Upper lobe of left lung (tissue), 6 donors: ENCODE measurements around the gene CACNA2D1. TPM values are rescaled to one million over a fixed set of nuclear protein-coding genes. Genes with fewer than 3 reads are reported as not detected.

ENCODE experiments used
- ATAC-seq, 2 donors: fragments of 200-7000 bp; cut with Tn5 transposase; one replicate each; pipeline ENCODE4 v1.9.1; 2022; ENCODE audit warnings: mild to moderate bottlenecking in 2 of 2, moderate library complexity in 2 of 2; ENCODE audit not compliant: low FRiP score in 2 of 2
- DNase-seq, 2 donors: peaks; one replicate each; pipeline ENCODE4 v3.0.0-alpha.2; 2019 to 2020
- H3K27ac ChIP-seq, 4 donors: fragments of 200-600 bp; sonication (generic); one replicate each; pipeline ENCODE4 v1.5.1; 2016 to 2019
- H3K27me3 ChIP-seq, 4 donors: fragments of 200-600 bp; sonication (generic); one replicate each; pipeline ENCODE4 v1.5.1; 2017 to 2019
- H3K36me3 ChIP-seq, 4 donors: fragments of 200-600 bp; sonication (generic); one replicate each; pipeline ENCODE4 v1.5.1; 2016 to 2019
- H3K4me1 ChIP-seq, 4 donors: fragments of 200-600 bp; sonication (generic); one replicate each; pipeline ENCODE4 v1.5.1; 2018 to 2019
- H3K4me3 ChIP-seq, 4 donors: fragments of 200-600 bp; sonication (generic); one replicate each; pipeline ENCODE4 v1.5.1; 2017 to 2019; ENCODE audit warnings: mild to moderate bottlenecking in 2 of 4, moderate library complexity in 1 of 4
- H3K9me3 ChIP-seq, 4 donors: fragments of 200-600 bp; sonication (generic); one replicate each; pipeline ENCODE4 v1.5.1; 2018 to 2019
- EP300 ChIP-seq, 4 donors: sonication (generic); formaldehyde crosslinking; IDR thresholded peaks; one replicate each; pipeline ENCODE4 v1.5.1; 2017; ENCODE audit warnings: antibody characterized with exemption in 4 of 4, control low read depth in 2 of 4
- POLR2A ChIP-seq, 4 donors: fragments of 450-650 bp; IDR thresholded peaks; one replicate each; pipeline ENCODE4 v1.5.1; 2016 to 2017; ENCODE audit warnings: antibody characterized with exemption in 4 of 4, mild to moderate bottlenecking in 2 of 4
- POLR2AphosphoS5 ChIP-seq, 2 donors: sonication (generic); formaldehyde crosslinking; IDR thresholded peaks; one replicate each; pipeline ENCODE4 v1.5.1; 2017; ENCODE audit warnings: antibody characterized with exemption in 2 of 2
- WGBS, 2 donors: methylation state at CpG; one replicate each; pipeline ENCODE4 v1.1.5; 2017 to 2018; 5-methylcytosine and 5-hydroxymethylcytosine counted together
- total RNA-seq, 6 donors: library from RNA; depleted of rRNA in 4 of 6; stranded (reverse); fragments of >200 nt in 4 of 6; gene quantifications; one replicate each; pipeline versions ENCODE4 v1.1.0 to v1.2.1, GENCODE V29; 2016 to 2021
- TF ChIP-seq, protein P1 (sequence below), 6 experiments: fragments of 450-650 bp in 4 of 6; fragments of 200-600 bp in 2 of 6; sonication (generic) in 2 of 6; IDR thresholded peaks; one replicate each; pipeline ENCODE4 v1.5.1; 2016 to 2019; ENCODE audit warnings: antibody characterized with exemption in 6 of 6
- donor health status: DM: no; HTN: no; CAD: no; lungs with moderate emphysema.
- donor health status: DM: no; HTN: yes; CAD: no; lungs with severe emphysema.

The CACNA2D1 gene
- total RNA-seq, 6 donors from 2014 or later = 6.7 to 85.9 (median 9.6) TPM

DNA sequence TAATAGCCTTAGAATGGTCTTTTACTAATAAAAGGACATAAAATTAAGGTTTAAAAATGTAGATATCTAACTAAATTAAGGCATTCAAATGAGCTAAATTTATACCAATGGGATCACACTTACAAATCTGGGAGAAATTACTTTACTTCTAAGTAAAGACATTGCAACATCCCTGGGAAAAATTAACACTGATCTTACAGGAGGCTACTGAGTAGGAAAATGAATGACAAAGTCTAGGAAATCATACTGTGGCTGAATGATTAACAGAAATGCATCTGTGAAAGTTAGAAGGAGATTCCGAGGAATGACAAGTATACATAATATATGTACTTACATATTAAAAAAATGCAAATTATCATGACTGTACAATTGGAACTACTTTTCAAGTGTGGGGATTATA is 38.3 kb downstream of the CACNA2D1 start:
- H3K27ac ChIP-seq = no peak overlapping the region
- TF ChIP-seq, protein P1, sequence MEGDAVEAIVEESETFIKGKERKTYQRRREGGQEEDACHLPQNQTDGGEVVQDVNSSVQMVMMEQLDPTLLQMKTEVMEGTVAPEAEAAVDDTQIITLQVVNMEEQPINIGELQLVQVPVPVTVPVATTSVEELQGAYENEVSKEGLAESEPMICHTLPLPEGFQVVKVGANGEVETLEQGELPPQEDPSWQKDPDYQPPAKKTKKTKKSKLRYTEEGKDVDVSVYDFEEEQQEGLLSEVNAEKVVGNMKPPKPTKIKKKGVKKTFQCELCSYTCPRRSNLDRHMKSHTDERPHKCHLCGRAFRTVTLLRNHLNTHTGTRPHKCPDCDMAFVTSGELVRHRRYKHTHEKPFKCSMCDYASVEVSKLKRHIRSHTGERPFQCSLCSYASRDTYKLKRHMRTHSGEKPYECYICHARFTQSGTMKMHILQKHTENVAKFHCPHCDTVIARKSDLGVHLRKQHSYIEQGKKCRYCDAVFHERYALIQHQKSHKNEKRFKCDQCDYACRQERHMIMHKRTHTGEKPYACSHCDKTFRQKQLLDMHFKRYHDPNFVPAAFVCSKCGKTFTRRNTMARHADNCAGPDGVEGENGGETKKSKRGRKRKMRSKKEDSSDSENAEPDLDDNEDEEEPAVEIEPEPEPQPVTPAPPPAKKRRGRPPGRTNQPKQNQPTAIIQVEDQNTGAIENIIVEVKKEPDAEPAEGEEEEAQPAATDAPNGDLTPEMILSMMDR (IDR thresholded peaks at IDR 0.05) = no peak
- TF ChIP-seq EP300 (IDR thresholded peaks at IDR 0.05) = no peak
- TF ChIP-seq POLR2AphosphoS5 (IDR thresholded peaks at IDR 0.05) = no peak
- TF ChIP-seq POLR2A (IDR thresholded peaks at IDR 0.05) = no peak
- 93 to 100% methylated on average over 1 of the region's 1 CpG for WGBS, 2 donors

DNA sequence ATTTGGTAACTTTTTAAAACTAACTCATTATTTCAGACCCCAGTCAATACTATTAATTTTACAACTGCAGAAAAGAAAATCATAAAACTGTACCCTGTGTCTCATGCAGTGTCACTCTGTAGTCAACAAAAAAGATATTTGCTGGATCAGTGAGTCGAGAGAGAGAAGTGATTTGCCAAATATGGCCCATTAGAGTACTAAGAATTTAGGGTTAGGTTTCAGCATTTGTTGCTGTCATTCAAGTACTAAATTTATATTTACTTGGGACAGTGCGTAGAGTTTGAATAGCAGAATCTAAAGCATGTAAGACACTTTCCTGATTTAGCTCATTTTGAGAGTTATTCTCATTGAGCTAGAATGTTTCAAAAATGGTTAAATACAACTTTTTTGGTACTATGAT is 38.9 kb downstream of the CACNA2D1 start:
- Histone ChIP-seq H3K36me3 (no peaks in the 10 kb centered on the region), H3K27me3 (no peaks in the 10 kb centered on the region), H3K27ac (no peak overlapping the region), H3K4me1 (no peaks in the 10 kb centered on the region), H3K4me3 (no peak overlapping the region), H3K9me3 (no peaks in the 10 kb centered on the region)
- ATAC-seq = no peak
- WGBS, 2 donors = 83% methylated on average over 2 of the region's 2 CpGs
- DNase-seq = no peak
- TF ChIP-seq EP300 (IDR thresholded peaks at IDR 0.05) (no peak), POLR2AphosphoS5 (IDR thresholded peaks at IDR 0.05) (no peak), POLR2A (IDR thresholded peaks at IDR 0.05) (no peak)
- TF ChIP-seq, protein P1 (IDR thresholded peaks at IDR 0.05) = no peak

More for the DNA sequence above, 38.3 kb downstream of the CACNA2D1 start:
- DNase-seq (no peak), ATAC-seq (no peak)
- Histone ChIP-seq H3K27me3 (no peaks in the 10 kb centered on the region), H3K36me3 (no peaks in the 10 kb centered on the region), H3K4me3 (no peak overlapping the region), H3K9me3 (no peaks in the 10 kb centered on the region), H3K4me1 (no peaks in the 10 kb centered on the region)

DNA sequence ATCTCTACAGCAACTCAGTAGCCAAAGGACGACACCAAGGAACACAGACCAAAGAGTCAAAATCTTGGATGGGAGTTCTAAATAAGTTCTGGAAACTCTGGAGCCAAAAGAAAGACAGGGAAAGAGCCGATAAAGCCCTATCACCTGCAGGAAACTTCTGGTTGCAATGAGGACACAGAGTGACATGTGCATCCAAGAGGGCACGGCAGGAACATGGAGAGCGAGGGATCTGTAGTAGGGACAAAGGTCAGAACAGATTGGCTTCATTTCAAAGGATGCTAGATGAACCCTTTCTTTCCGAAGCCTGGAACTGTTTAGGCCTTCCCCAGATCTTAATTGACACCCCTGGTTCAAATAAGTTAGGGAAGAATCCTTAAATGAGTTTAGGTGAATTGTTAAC is 39.5 kb downstream of the CACNA2D1 start:
- H3K4me1 ChIP-seq = no peaks in the 10 kb centered on the region
- no peak overlapping the region for H3K4me3 ChIP-seq
- no peaks in the 10 kb centered on the region for H3K27me3 ChIP-seq
- H3K9me3 ChIP-seq = no peaks in the 10 kb centered on the region
- 78 to 89% methylated on average over 5 of the region's 5 CpGs for WGBS, 2 donors
- TF ChIP-seq EP300 (IDR thresholded peaks at IDR 0.05) (no peak), POLR2A (IDR thresholded peaks at IDR 0.05) (no peak)
- TF ChIP-seq, protein P1 (IDR thresholded peaks at IDR 0.05) = no peak
- no peaks in the 10 kb centered on the region for H3K36me3 ChIP-seq
- no peak for ATAC-seq
- H3K27ac ChIP-seq = no peak overlapping the region
- no peak for DNase-seq

DNA sequence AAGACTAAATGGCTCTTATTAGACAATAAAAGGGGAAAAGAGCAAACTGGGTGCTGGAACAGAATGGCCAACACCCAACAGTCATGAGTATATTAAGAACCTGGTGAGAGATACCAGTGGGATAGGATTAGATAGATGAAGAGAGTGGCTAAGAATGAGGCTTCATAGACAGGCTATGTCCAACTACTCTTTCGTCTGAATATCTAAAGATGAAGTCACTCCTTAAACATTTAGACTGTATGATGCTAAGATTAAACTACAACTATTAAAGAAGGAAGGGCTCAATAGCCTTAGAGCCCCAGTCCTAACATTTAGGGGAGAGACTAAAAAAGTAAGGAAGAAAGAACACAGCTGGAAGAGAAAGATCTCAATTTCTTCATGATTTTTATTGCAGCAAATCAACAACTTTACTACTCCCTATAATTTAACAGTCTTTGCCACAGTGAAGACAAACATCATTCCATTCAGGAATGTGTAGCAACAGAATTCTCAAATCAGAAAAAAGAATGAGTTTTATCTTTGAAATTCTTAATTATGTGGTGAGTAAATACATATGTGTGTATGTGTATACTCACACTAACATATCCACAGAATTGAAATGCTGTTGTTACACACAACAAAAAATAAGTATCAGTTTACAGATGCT is 45.6 kb downstream of the CACNA2D1 start:
- DNase-seq (no peak), ATAC-seq (no peak)
- no peaks in the 10 kb centered on the region for H3K9me3 ChIP-seq
- TF ChIP-seq EP300 (IDR thresholded peaks at IDR 0.05) (no peak), POLR2AphosphoS5 (IDR thresholded peaks at IDR 0.05) (no peak), POLR2A (IDR thresholded peaks at IDR 0.05) (no peak)
- TF ChIP-seq, protein P1 (IDR thresholded peaks at IDR 0.05) = no peak
- WGBS, 2 donors = 61 to 70% methylated on average over 1 of the region's 1 CpG
- no peaks in the 10 kb centered on the region for H3K36me3 ChIP-seq
- H3K4me1 ChIP-seq = no peaks in the 10 kb centered on the region
- no peak overlapping the region for H3K4me3 ChIP-seq
- no peak overlapping the region for H3K27ac ChIP-seq
- H3K27me3 ChIP-seq = no peaks in the 10 kb centered on the region

DNA sequence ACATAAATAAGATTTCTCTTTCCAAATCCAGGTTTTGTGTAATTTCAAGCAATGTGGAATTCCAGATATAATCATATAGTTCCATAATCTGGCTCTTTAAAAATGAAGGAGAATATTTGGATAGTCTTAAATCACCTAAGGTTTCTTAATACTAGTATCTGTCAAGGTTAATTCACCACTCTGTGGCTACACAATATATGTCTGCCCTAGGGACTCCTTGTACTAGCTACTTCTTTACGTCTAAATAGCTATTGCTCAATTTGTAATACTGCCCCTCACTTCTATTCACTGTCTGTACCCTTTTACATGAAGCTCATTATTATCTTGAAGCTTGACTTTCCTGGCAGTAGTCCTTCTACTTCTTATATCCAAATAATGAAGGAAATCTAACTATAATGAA is 47.2 kb downstream of the CACNA2D1 start:
- H3K4me1 ChIP-seq = no peaks in the 10 kb centered on the region
- no peak for TF ChIP-seq POLR2A (IDR thresholded peaks at IDR 0.05)
- TF ChIP-seq EP300 (IDR thresholded peaks at IDR 0.05) = no peak
- TF ChIP-seq, protein P1 (IDR thresholded peaks at IDR 0.05) = no peak
- no peak for TF ChIP-seq POLR2AphosphoS5 (IDR thresholded peaks at IDR 0.05)

More for the DNA sequence above, 47.2 kb downstream of the CACNA2D1 start:
- ATAC-seq = no peak
- H3K27ac ChIP-seq = no peak overlapping the region
- no peaks in the 10 kb centered on the region for H3K36me3 ChIP-seq
- DNase-seq = no peak
- no peaks in the 10 kb centered on the region for H3K9me3 ChIP-seq
- H3K4me3 ChIP-seq = no peak overlapping the region
- H3K27me3 ChIP-seq = no peaks in the 10 kb centered on the region
- WGBS, 2 donors = 83 to 87% methylated on average over 1 of the region's 1 CpG
